GM21447 (cell line): ENCODE results near the gene HOXB13.

Experiments
- ATAC-seq: cut with Tn5 transposase; IDR thresholded peaks from one replicate; pipeline ENCODE4 v1.9.1; 2021; ENCODE audit not compliant: unreplicated experiment

HOXB13 gene

GRCh38 chr17:48748718-48749566 is 20.4 kb upstream of the HOXB13 start:
- ATAC-seq = no peak

DNA sequence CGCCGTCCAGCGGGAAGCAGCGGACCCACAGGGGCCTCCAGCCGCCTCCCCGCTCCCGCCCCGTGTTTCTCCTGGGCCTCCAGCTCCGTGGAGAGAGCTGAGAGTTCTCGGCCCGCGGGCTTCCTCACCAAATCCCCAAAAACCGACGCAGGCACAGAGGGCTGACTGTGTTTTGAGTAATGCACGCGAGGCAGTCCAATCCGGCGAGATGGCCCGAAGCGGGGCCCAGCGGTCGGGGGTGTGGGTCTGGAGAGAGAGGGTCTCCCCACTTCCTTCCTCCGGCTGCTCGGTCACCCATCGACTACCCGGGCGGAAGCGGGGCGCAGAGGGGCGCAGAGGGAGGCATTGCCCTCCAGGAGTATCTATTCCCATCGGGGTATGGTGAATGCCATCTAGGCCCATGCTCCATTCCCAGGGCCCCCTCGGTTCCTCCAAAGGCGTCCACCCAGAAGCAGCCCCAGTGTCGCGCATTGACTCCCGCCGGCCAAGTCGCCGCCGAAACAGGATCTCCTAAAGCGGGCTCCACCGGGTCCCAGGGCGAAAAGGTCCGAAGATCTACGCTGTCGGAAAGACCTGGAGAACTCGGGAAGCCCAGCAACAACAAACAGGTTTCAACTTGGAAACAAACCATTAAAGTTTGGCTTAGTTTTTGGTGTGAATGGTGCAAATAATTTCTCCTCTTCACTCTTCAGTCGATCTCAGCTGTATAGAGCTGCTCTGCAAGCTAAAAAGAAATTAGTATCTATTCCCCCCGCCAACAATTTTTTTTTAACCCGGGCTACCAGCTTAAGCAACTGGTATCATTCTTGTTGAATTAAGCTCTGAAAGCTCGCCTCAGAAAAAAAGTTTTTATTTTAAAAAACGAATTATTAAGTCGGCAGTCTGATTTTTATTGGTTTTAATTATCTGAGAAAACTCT is 19.2 kb upstream of the HOXB13 start:
- ATAC-seq = no peak

DNA sequence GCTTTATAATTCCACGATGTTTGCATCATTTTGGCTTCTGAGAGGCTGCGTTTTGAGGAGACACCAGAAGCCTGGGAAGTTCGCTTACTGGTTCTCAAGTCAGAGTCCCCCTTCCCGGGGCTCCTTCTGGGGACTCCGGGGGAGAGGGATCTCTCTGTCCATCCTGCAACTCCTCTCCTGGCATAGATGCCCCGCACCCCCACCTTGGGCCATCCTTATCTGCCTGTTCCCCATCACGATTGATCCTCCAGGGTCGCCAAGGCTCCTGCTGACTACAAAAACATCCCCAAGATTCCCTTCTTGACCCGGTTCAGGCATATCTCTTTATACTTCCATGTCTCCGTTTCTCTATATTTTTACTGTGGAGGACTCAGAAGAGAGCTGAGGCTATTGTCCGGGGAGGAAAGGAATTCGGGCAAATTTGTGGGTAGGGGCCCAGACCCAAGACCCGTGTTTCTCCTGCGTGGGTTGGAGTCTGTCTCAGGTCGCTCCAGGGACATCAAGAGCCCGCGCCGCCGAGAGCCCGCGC is 18.4 kb upstream of the HOXB13 start:
- no peak for ATAC-seq

GRCh38 chr17:48745381-48746275 is 17.1 kb upstream of the HOXB13 start:
- no peak for ATAC-seq

DNA sequence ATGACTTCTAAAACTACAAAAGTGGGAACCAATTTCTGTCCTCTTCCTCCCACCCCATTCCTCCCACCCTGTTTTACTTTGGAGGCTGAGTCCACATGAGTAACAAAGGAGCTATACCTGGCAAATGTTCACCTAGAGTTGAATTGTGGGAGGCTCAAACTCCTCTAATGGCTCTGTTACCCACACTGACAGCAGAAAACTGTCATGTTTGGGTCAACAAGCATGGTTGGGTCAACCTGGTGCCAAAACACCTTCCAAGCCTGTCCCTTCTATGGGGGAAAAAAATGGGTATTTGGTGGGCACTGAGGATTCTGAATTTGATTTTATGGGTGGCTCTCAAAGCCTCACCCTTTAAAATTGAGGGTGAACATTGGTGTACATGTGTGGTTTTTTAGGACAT is 12.0 kb upstream of the HOXB13 start:
- no peak for ATAC-seq

DNA sequence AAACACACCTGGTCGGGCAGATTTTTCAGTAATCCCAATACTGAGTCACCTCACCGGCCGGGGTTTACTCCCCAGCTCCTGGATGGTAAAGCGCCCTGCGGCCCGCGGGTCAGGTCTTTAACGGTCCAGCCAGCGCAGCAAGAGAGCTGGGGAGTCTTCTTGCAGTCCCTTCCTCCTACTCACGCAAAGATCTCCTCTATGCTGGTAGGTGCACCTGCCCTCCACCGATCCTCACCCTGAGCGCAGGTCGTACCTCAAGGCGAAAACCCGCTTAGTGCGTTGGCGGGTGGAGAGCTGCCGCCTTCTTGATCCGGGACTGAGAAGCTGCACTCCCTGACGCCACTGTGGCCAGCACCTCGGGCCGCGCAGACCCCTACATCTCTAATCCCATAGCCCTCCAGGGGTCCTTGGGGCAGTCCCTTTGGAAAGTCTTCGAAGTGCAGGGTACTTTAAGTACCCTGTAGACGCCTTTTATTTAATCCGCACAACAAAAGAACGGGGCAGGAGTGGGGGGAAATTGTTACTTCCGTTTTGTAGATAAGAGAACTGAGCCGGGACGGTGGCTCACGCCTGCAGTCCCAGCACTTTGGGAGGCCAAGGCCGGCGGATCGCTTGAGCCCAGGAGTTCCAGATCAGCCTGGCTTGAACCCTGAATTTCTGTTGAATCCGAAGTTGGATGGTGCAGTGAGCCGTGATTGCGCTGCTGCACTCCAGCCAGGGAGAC is 10.4 kb upstream of the HOXB13 start:
- no peak for ATAC-seq

GRCh38 chr17:48738424-48738802 is 9.9 kb upstream of the HOXB13 start:
- no peak for ATAC-seq

DNA sequence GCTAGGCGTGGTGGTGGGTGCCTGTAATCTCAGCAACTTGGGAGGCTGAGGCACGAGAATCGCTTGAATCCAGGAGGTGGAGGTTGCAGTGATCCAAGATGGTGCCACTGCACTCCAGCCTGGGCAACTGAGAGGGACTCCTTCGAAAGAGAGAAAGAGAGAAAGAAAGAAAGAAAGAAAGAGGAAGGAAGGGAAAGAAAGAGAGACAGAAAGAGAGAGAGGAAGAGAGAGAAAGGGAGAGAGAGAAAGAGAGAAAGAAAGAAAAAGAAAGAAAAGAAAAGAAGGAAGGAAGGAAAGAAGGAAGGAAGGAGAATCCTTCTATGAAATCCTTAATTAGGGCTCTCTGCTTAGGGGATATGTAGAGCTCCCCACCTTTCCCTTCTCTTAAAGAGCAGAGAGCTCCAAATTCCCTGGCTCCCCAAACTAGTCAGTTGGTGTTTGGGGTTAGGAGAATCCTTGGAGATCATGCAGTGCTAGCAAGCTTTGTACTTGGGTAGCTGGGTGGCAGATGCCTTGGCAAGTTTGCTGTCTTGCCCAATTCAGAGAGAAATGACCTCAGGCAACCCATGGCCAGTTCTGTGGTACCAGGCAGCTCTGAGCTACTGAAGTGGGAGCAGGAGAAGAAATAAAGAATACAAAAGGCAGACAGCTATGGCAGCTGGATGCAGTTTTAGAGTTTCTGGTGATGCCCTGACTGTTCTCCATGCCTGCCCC is 8.9 kb upstream of the HOXB13 start:
- ATAC-seq = no peak

- ATAC-seq = no peak
Measured at GRCh38 chr17:48735062-48735351, 6.5 kb upstream of the HOXB13 start.

GRCh38 chr17:48734333-48735061 is 5.9 kb upstream of the HOXB13 start:
- no peak for ATAC-seq

- no peak for ATAC-seq
Measured at GRCh38 chr17:48733632-48734328, 5.2 kb upstream of the HOXB13 start.

GRCh38 chr17:48732688-48733629 is 4.4 kb upstream of the HOXB13 start:
- ATAC-seq = no peak

DNA sequence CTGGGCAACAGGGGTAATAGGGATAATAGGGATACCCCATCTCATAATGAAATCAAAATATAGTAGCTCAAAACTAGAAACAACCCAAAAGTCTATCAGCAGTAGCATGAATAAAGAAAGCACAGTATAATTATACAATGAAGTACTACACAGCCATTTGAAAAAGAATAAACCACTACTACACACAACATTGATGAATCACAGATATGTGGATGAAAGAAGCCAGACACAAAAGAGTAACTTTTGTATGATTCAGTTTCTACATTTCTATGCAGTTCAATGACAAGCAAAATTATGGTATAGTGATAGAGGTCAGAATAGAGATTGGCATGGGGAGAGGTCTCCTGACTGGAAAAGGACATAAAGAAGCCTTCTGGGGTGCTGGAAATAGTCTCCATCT is 2.8 kb upstream of the HOXB13 start:
- no peak for ATAC-seq

DNA sequence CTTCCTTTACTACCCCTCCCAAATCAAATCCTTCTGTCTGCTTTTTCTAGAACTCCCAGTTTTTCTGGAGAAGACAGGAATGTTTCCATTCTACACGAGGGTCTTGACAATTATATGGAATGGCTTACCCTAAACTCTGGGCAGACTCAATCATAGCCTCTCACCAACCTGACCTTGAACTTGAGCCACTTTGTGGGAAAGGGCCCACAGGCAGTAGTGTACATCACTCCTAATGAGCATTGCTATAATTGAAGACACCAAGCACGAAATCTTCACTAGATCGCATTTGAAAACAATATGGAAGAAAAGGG is 1.6 kb upstream of the HOXB13 start:
- ATAC-seq = no peak

GRCh38 chr17:48729335-48730239 is 1.0 kb upstream of the HOXB13 start:
- ATAC-seq = no peak

GRCh38 chr17:48727415-48728175 is 955 bp downstream of the HOXB13 start:
- no peak for ATAC-seq
